GM10266 (cell line): ENCODE data around the gene PLXND1.

Source experiments
- DNase-seq: peaks from one replicate; pipeline ENCODE4 v3.0.0; 2012; ENCODE audit errors: extremely low spot score
- TF ChIP-seq, protein P1 (sequence below): IDR thresholded peaks from 2 replicates; pipeline ENCODE4 v1.5.1; 2012; ENCODE audit warnings: mild to moderate bottlenecking, low read depth; ENCODE audit not compliant: control insufficient read depth, insufficient read depth; ENCODE audit errors: missing control alignments

The PLXND1 gene

DNA sequence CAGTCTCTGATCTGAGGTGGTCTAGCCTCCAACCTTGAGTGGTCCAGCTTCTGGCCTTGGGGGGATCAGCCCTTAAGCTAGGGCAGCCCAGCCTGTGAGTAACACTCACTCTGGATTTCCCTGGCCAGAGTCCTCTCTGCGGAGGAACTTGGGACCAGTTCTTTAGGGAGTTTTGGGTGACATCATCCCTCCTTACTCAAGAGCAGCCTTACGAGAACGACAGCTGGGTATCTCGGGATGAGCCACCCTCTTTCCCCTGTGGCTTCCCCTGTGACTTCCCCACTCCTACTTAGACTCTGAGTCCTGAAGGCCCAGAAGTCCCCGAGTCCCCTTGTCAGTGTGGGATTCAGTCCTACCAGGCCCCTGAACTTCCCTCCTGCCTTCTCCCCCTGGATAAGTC is 10.2 kb upstream of the PLXND1 start:
- no peak for DNase-seq
- TF ChIP-seq, protein P1, sequence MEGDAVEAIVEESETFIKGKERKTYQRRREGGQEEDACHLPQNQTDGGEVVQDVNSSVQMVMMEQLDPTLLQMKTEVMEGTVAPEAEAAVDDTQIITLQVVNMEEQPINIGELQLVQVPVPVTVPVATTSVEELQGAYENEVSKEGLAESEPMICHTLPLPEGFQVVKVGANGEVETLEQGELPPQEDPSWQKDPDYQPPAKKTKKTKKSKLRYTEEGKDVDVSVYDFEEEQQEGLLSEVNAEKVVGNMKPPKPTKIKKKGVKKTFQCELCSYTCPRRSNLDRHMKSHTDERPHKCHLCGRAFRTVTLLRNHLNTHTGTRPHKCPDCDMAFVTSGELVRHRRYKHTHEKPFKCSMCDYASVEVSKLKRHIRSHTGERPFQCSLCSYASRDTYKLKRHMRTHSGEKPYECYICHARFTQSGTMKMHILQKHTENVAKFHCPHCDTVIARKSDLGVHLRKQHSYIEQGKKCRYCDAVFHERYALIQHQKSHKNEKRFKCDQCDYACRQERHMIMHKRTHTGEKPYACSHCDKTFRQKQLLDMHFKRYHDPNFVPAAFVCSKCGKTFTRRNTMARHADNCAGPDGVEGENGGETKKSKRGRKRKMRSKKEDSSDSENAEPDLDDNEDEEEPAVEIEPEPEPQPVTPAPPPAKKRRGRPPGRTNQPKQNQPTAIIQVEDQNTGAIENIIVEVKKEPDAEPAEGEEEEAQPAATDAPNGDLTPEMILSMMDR: no peak

DNA sequence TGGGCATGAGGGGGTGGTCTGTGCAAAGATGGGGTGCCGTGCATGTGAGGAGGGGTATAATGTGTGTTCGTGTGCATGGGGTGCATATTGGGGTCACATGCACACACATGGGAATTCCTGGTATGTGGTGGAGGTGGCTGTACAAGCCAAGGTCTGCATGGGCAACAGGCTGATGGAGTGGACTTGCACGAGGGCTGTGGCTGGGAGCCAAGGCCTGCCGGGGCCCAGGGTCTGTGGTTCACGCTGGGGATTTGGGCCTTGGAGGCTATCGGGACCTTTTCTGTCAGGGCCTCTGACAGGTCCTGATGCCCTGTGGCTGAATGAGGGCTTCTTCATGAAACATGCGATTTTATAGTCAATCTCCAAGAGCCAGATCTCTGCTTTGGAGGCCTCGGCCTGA is 9.8 kb upstream of the PLXND1 start:
- TF ChIP-seq, protein P1: no peak
- no peak for DNase-seq

DNA sequence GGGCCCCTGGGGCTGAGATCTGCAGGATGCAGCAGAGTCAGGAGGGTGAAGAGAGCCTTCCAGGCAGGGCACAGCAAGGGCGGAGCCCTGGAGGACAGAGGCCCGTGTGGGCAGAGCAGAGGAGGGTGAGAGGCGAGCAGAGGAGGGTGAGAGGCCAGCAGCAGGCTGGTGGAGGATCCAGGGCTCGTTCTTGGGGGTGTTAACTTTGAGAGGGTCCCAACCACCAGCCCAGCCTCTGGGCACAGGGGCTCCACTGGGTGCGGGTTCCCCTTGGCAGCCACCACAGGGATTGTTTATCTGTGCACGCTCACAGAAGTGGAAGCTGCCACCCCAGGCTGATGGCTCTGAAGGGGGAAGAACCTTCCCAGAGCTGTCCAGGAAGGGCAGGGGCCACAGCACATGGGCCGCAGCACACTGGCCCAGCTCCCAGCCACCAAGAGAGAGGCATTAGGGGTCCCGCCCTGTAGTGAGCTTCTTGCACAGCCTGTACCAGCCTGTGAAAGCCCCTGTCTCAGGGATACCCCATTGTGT is 9.3 kb upstream of the PLXND1 start:
- TF ChIP-seq, protein P1: no peak
- no peak for DNase-seq

DNA sequence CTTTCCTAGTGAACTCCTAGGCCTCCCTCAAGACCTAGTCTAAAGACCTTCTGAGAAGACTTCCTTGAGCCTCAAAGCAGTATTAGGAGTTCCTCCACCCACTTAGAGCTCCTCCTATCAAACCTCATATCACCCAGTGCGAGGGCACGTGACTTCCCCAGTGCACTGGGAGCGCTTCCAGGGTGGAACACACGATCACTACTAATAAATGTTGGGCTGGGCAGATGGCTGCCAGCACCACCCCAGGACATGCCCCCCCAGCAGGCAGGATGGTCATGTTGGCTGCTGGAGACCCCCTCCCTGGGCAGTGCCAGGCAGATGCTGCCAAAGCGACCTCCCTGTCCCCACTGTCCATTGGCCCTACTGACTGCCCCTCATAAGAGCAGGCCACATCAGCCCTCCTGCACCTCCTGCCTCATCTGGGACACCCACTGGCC is 8.5 kb upstream of the PLXND1 start:
- TF ChIP-seq, protein P1: no peak
- DNase-seq: no peak

DNA sequence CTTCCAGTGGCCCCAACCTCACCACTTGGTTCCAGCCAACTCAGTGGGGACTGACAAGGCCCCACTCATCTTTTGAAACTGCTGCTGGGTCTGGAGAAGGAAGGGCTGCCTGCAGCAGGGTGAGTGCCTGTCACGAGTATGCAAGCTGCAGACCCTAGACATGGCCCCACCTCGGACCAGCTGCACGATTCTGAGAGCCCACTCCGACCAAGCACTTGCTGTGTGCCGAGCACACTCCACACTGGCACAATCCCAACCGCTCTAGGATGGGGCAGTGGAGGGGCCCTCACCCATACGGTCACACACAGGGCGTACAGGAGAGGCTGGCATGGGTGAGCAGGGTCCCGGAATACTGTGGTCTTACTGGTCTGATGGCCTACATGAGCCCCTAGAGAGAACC is 8.0 kb upstream of the PLXND1 start:
- no peak for DNase-seq
- TF ChIP-seq, protein P1: no peak

DNA sequence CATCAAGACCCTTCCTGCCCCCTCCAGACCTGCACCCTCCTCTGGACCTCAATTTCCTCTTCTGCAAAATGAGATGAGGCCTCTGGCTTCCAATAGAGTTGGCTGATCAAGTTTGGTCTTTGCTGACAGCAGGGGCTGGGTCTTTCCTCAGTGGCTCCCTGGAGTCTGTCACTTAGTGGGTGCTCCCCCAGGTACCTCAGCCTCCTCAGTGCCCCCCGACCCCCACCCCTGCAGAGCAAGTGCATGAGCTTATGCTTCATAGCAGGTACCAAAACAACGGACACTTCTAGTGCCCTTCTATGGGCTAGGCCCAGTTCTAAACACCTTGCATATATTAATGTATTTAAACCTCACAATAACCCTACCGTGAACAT is 6.9 kb upstream of the PLXND1 start:
- TF ChIP-seq, protein P1: no peak
- no peak for DNase-seq

DNA sequence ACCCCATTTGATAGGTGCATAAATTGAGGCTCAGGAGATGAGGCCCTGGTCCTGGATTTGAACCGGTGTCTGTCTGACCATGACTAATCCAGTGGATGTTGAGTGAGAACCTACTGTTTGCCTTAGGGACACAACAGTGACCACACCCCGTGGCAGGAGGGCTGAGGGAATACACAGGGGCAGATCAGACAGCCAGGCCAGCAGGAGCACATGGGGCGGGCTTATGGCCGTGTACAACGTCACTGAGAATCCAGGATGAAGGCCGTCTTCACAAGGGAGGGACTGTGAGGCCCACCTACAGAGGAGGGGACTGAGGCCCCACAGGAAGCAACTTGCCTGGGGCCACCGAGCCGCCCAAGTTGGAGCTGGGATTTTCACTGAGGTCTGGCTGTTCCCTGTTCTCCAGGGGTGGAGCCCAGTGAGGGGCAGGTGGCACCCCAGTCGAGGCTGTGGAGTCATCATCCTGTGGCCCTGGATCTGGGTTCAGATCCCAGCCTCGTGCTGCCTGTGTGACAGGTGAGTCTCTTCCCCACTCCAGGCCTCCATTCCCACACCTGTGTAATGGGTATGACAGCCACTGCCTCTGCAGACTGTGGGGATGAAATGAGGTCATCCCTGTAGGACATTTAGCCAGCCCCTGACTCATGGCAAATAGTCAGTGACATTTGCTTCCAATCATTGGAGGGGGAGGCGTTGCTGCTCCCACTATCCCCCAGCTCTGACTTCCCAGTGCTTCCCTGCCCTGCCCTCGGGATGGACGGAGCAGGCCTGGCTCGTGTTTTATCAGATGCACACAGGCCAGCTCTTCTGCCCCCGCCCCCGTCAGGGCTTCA is 6.3 kb upstream of the PLXND1 start:
- TF ChIP-seq, protein P1: no peak
- no peak for DNase-seq
